ENCODE data around the gene PLEKHB2. TPM values are rescaled to one million over a fixed set of nuclear protein-coding genes. Genes with fewer than 3 reads are reported as not detected.

Gene PLEKHB2
- total and polyA plus RNA-seq, 9 of the 15 experiments (the other 6 are each of a cell fraction or from before 2014, with no cell fraction given): 41.3 to 71.5 (median 50.2) TPM

- TF ChIP-seq NFYB (IDR thresholded peaks at IDR 0.05; ENCODE audit: extremely low read depth, insufficient read length) (no peak), NFXL1 (CRISPR knock-in tag; IDR thresholded peaks at IDR 0.05) (no peak), SMAD2 (IDR thresholded peaks at IDR 0.05; ENCODE audit: low read depth, low read length) (no peak), MAFK (IDR thresholded peaks at IDR 0.05; ENCODE audit: low read length) (no peak), FOXP1 (CRISPR knock-in tag; IDR thresholded peaks at IDR 0.05) (peak; percentile 37; the same call in 1 of the 2 replicates), ZNF133 (CRISPR knock-in tag; IDR thresholded peaks at IDR 0.05) (no peak), GATA2 (CRISPR knock-in tag; IDR thresholded peaks at IDR 0.05) (no peak), ETS1 (conservative IDR thresholded peaks at IDR 0.05; ENCODE audit: control insufficient read depth, low read depth, low read length) (0 out of 2 replicates have a peak, but pooled peaks have one; percentile 33), LEF1 (IDR thresholded peaks at IDR 0.05) (no peak), KAT7 (CRISPR knock-in tag; IDR thresholded peaks at IDR 0.05; ENCODE audit: borderline replicate concordance) (no peak), ZNF551 (CRISPR knock-in tag; IDR thresholded peaks at IDR 0.05) (no peak), RUNX1 (IDR thresholded peaks at IDR 0.05; ENCODE audit: low read depth) (no peak), ETV1 (tag; conservative IDR thresholded peaks at IDR 0.05; ENCODE audit: low read depth) (no peak), CREBBP (IDR thresholded peaks at IDR 0.05; ENCODE audit: low read depth, low read length) (no peak), MGA (IDR thresholded peaks at IDR 0.05) (no peak), XRCC5 (IDR thresholded peaks at IDR 0.05; ENCODE audit: low read depth, low read length) (no peak), EP400 (IDR thresholded peaks at IDR 0.05) (peak; percentile 49; the same call in 1 of the 2 replicates)
Measured at GRCh38 chr2:131105156-131105949, at the start of gene PLEKHB2 (continued).
